ENCODE data around the gene DDX39B. TPM values are rescaled to one million over a fixed set of nuclear protein-coding genes. Genes with fewer than 3 reads are reported as not detected.

DDX39B gene
- total and polyA plus RNA-seq, 9 of the 15 experiments (the other 6 are each of a cell fraction or from before 2014, with no cell fraction given), result 479 to 869 (median 592) TPM

- TF ChIP-seq ZNF318 (IDR thresholded peaks at IDR 0.05; ENCODE audit: borderline replicate concordance in 1 of 2, low read depth in 1 of 2) (peak in 1 of 2 experiments; percentile 23; a peak in 2 of 4 replicates), HOMEZ (CRISPR knock-in tag; IDR thresholded peaks at IDR 0.05) (no peak), ZBTB43 (CRISPR knock-in tag; IDR thresholded peaks at IDR 0.05) (no peak), ZNF511 (CRISPR knock-in tag; IDR thresholded peaks at IDR 0.05) (no peak), ZNF316 (IDR thresholded peaks at IDR 0.05) (peak; percentile 77), STAG1 (CRISPR knock-in tag; IDR thresholded peaks at IDR 0.05; ENCODE audit: borderline replicate concordance) (no peak), L3MBTL2 (IDR thresholded peaks at IDR 0.05) (no peak), PHF8 (IDR thresholded peaks at IDR 0.05; ENCODE audit: borderline replicate concordance, low read length) (no peak)
- TF ChIP-seq, protein P1, sequence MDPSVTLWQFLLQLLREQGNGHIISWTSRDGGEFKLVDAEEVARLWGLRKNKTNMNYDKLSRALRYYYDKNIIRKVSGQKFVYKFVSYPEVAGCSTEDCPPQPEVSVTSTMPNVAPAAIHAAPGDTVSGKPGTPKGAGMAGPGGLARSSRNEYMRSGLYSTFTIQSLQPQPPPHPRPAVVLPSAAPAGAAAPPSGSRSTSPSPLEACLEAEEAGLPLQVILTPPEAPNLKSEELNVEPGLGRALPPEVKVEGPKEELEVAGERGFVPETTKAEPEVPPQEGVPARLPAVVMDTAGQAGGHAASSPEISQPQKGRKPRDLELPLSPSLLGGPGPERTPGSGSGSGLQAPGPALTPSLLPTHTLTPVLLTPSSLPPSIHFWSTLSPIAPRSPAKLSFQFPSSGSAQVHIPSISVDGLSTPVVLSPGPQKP (CRISPR knock-in tag; IDR thresholded peaks at IDR 0.05), result no peak
- TF ChIP-seq, protein P2, sequence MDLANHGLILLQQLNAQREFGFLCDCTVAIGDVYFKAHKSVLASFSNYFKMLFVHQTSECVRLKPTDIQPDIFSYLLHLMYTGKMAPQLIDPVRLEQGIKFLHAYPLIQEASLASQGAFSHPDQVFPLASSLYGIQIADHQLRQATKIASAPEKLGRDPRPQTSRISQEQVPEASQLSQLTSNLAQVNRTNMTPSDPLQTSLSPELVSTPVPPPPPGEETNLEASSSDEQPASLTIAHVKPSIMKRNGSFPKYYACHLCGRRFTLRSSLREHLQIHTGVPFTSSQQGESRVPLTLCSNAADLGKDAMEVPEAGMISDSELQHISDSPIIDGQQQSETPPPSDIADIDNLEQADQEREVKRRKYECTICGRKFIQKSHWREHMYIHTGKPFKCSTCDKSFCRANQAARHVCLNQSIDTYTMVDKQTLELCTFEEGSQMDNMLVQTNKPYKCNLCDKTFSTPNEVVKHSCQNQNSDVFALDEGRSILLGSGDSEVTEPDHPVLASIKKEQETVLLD (IDR thresholded peaks at IDR 0.05), result no peak
Observed at GRCh38 chr6:31558631-31559500, 17.1 kb upstream of the DDX39B start (continued).
